Effector memory CD4-positive, alpha-beta T cell (primary cell): Measurements from ENCODE around the gene GRM8.
"Not testable (repeated sequence)": the region's sequence is repeated elsewhere in the genome, so short reads cannot be mapped to it uniquely, and the experiment has no call there.

Experiments used
- DNase-seq, 3 donors: peaks; one replicate each; pipeline ENCODE4 v3.0.0-alpha.2; 2020
- H3K27ac ChIP-seq: 2 replicates; pipeline ENCODE4 v1.7.0; 2013; ENCODE audit warnings: mild to moderate bottlenecking, low read length, moderate library complexity; ENCODE audit not compliant: insufficient read depth, poor library complexity, severe bottlenecking
- H3K27me3 ChIP-seq: replicated peaks from 2 replicates; pipeline ENCODE4 v1.7.0; 2013; ENCODE audit warnings: mild to moderate bottlenecking, low read length; ENCODE audit not compliant: insufficient read depth, control insufficient read depth, poor library complexity, severe bottlenecking
- H3K36me3 ChIP-seq: 2 replicates; pipeline ENCODE4 v1.7.0; 2013; ENCODE audit warnings: mild to moderate bottlenecking, low read length, moderate library complexity; ENCODE audit not compliant: control insufficient read depth, insufficient read depth
- H3K4me1 ChIP-seq: 2 replicates; pipeline ENCODE4 v1.7.0; 2013; ENCODE audit warnings: low read length, mild to moderate bottlenecking; ENCODE audit not compliant: control insufficient read depth, insufficient read depth, poor library complexity, severe bottlenecking
- H3K4me3 ChIP-seq: 2 replicates; pipeline ENCODE4 v1.7.0; 2013; ENCODE audit warnings: low read length, low read depth, mild to moderate bottlenecking; ENCODE audit not compliant: insufficient read depth, poor library complexity, severe bottlenecking
- H3K9me3 ChIP-seq: 2 replicates; pipeline ENCODE4 v1.7.0; 2013; ENCODE audit warnings: mild to moderate bottlenecking, low read length, moderate library complexity; ENCODE audit not compliant: control insufficient read depth

GRM8 gene

DNA sequence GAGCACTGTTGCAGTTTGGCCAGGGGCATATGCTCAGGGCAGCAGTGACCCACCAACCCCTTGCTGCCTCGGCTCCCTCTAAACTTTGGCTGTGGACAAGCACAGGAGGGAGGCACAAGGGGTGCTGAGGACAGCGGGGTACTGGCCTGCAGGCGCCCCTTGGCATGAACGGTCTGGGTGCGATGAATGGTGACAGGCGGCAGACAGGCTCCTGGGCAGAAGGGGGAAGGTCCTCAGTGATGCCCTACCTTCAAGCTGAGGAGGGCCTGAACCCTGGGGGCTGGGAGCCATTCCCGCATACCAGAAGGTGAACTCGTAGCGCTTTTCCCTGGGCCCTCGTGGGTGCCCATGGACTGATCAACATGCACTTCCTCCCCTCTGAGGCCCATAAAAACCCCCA lies 567.1 kb downstream of the GRM8 start:
- Histone ChIP-seq H3K36me3 (no peaks in the 10 kb centered on the region), H3K4me3 (no peak overlapping the region), H3K27ac (no peak overlapping the region), H3K9me3 (no peaks in the 10 kb centered on the region), H3K27me3 (no peaks in the 10 kb centered on the region), H3K4me1 (no peaks in the 10 kb centered on the region)
- no peak for DNase-seq

DNA sequence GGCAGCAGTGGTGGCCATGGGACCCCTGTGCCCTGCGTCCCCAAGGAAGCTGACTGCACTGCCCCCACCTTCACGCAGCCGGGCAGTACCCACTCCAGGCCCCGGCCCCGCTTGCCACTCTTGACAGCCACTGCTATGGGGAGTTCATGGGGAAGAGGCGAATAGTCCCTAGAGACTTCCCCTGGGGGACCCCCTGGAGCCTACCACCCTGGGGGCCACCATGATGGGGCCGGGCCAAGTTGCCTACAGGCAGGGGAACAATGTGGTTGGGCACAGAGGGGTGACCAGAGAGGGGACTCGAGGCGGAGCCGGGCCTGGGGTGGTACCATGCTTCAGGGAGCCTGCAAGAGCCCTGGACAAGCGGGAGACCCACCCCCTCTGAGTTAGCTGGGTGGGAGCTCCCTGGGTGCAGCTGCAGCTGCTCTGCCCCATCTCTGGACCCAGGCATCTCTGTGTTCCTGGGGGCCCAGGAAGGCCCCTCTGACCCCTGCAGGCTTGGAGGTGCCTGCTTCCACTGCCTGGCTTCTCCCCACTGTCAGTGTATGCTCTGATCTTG lies 567.6 kb downstream of the GRM8 start:
- DNase-seq = no peak
- Histone ChIP-seq H3K9me3 (no peaks in the 10 kb centered on the region), H3K27ac (no peak overlapping the region), H3K27me3 (no peaks in the 10 kb centered on the region), H3K4me3 (no peak overlapping the region), H3K36me3 (no peaks in the 10 kb centered on the region), H3K4me1 (no peaks in the 10 kb centered on the region)

DNA sequence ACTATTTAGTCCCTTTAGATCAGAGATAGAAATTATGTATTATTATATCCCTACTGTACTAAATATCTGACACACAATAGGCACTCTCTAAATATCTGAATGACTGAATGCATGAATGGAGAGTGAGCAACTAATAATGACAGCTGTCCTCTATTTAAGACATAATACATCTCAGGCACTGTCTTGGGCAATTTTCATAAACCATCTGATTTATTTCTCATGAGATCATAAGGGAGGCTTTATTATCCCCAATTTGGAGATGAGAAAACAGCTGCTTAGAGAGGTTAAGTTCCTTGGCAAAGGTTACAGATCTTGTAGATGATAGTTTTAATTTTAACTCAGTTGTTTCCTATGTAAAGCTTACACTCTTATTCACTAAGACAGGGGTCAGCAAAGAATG lies 570.6 kb downstream of the GRM8 start:
- DNase-seq = no peak

DNA sequence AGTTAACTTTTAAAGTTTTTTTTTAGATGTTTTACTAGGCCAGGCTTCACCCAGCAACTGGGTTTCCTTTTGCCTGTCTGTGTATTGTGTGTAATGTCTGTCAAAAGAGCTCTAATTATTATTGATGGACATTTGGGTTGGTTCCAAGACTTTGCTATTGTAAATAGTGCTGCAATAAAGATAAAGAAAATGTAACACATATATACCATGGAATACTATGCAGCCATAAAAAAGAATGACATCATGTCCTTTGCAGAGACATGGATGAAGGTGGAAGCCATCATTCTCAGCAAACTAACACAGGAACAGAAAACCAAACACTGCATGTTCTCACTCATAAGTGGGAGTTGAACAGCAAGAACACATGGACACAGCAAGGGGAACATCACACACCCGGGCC lies 584.0 kb downstream of the GRM8 start:
- not testable (repeated sequence) for H3K36me3 ChIP-seq, H3K27me3 ChIP-seq, H3K9me3 ChIP-seq, H3K4me1 ChIP-seq, H3K4me3 ChIP-seq, DNase-seq, H3K27ac ChIP-seq

More for the DNA sequence above, 570.6 kb downstream of the GRM8 start:
- Histone ChIP-seq H3K9me3 (no peaks in the 10 kb centered on the region), H3K27me3 (no peaks in the 10 kb centered on the region), H3K4me1 (no peaks in the 10 kb centered on the region), H3K27ac (no peak overlapping the region), H3K4me3 (no peak overlapping the region), H3K36me3 (no peaks in the 10 kb centered on the region)

DNA sequence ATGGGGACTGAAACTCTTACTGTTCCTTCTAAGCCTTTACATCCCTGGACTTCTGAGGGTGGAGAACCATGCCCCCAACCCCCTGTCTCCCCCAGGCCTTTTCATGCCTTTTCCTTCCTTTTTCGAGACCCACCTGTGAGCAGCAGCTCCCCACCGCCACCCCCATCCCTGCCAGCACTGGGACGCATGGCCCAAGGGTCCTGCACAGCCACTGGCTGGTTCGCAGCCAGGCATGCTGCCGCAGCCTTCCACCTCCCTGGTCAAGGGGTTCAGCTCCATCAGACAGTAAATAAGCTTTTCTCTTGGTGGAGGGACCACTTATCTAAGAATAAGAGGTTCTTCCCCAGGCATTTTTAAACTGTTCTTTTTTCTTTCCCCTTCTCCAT lies 584.4 kb downstream of the GRM8 start:
- H3K9me3 ChIP-seq = no peaks in the 10 kb centered on the region
- H3K27ac ChIP-seq = no peak overlapping the region
- H3K27me3 ChIP-seq = no peaks in the 10 kb centered on the region
- H3K36me3 ChIP-seq = no peaks in the 10 kb centered on the region
- no peaks in the 10 kb centered on the region for H3K4me1 ChIP-seq
- no peak overlapping the region for H3K4me3 ChIP-seq
- no peak for DNase-seq

DNA sequence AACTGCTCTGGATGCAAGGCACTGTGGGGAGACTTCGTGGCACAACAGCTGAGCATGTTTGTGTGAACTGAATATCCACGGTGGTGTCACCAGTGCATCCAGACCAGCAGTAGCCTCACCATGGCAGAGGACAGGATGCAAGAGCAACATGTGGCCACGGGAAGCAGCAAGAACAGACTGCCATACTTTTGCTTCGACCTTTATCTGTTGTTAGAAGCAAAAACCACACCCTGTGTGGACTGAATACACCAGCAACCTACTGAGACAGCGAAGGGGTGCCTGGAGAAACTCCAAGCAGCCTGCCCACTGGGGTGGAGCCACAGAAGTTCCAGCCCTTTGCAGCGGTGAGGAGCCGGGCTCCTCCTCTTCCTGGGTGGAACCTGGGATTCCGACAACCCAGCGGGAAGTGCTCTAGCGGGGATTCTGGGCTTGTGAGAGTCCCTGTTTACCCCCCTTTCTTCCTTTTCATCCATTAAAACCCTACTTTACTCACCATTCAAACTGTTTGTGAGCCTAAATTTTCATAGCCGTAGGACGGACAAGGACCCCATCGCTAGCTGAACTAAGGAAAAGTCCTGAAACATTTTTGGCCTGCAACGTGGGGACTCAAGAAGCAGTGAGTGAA lies 584.9 kb downstream of the GRM8 start:
- Histone ChIP-seq H3K4me3 (no peak overlapping the region), H3K36me3 (no peaks in the 10 kb centered on the region), H3K27me3 (no peaks in the 10 kb centered on the region), H3K27ac (no peak overlapping the region), H3K9me3 (no peaks in the 10 kb centered on the region), H3K4me1 (no peaks in the 10 kb centered on the region)
- DNase-seq = no peak

DNA sequence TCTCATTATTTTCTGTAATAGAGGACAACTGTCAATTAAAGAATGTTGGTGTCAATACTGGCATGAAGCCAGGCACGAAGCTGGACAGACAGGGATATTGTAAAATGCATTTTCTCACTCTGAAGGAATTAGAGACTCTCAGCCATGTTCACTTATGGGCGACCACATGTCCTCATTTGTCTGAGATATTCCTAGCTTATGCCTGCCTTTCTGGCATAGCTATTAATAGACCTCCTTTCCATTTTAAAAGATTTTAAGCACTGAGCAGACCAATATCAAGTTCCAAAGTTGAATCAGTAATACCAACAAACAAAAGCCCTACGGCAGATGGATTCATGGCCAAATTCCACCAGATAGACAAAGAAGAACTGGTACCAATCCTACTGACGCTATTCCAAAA lies 589.9 kb downstream of the GRM8 start:
- no peaks in the 10 kb centered on the region for H3K9me3 ChIP-seq
- H3K4me1 ChIP-seq = no peaks in the 10 kb centered on the region
- no peaks in the 10 kb centered on the region for H3K27me3 ChIP-seq
- H3K27ac ChIP-seq = no peak overlapping the region
- no peak overlapping the region for H3K4me3 ChIP-seq
- DNase-seq = no peak
- H3K36me3 ChIP-seq = no peaks in the 10 kb centered on the region

DNA sequence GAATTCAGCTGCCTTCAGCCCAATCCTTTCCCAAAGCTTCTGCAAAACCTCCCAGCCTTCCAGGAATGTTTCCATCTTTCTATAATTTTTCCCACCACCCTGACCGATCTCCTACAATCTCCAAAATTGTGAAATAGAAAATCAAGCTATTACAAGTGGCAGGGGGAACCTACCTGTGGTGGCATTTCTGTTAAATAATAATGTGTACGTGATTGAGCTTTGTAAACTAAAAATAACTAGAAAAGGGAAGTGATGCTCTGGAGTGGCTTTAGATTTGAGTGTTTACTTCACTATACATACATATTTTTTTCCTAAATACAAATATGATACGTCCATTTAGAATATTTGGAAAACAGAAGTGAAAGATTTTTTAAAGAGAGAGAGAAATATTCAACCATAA lies 593.6 kb downstream of the GRM8 start:
- Histone ChIP-seq H3K36me3 (no peaks in the 10 kb centered on the region), H3K4me3 (no peak overlapping the region), H3K4me1 (no peaks in the 10 kb centered on the region), H3K27me3 (no peaks in the 10 kb centered on the region), H3K27ac (no peak overlapping the region), H3K9me3 (no peaks in the 10 kb centered on the region)
- no peak for DNase-seq

DNA sequence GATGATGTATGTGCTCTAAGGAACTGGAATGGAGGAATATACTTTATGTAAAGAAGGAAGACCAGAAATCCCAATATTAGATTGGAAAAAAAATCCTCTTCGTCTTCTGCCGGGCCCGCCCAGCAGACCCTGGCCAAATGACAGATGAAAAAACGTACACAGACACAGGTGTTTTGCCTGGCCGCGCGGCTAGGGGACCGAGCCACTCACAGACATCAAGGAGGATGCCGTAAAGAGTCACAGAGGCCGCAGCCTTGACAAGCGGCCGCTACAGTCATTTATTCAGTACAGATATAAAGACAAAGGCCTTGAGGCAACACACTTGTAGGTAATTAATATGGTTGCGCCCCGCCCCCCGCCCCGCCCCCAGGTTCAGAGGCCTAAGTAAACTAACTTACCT lies 594.1 kb downstream of the GRM8 start:
- H3K9me3 ChIP-seq = no peaks in the 10 kb centered on the region
- no peaks in the 10 kb centered on the region for H3K27me3 ChIP-seq
- H3K4me1 ChIP-seq = no peaks in the 10 kb centered on the region
- H3K36me3 ChIP-seq = no peaks in the 10 kb centered on the region
- no peak overlapping the region for H3K27ac ChIP-seq
- DNase-seq = no peak
- H3K4me3 ChIP-seq = no peak overlapping the region

DNA sequence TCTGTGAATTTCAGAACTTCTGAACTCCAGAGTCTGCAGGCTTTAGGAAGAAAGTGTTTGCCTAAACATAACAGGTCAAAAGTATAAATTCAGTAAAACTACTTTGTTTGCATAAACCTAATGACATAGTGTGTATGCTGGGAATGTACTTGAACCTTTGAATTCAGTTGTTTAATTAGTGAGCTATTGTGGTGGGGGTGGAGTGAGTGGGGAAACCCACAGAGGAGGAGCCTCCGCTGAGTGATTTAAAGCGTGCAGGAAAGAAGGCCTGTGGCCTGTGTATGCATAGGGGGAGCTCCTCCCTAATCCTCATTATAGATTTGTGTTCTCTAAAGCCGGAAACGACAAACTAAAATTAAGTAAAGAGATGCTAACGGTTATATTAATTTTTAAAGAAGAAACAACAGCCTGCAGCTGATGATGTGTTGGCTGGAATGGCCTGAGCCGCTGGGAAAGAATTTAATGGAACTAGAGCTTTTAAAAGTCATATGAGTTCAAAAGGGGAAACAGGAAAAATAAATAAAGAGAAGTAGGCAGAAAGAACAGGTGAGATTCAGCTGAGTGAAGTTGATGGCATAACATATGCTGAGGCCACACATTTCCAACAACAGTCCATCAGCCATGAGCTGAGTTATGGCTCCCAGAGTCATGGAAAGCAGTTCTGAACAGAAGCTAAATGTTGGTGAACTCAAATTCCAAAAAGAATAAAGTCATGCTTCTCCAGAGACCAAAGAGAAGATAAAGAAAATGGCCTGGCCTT lies 595.0 kb downstream of the GRM8 start:
- Histone ChIP-seq H3K4me3 (no peak overlapping the region), H3K9me3 (no peaks in the 10 kb centered on the region), H3K27ac (no peak overlapping the region), H3K27me3 (no peaks in the 10 kb centered on the region), H3K36me3 (no peaks in the 10 kb centered on the region), H3K4me1 (no peaks in the 10 kb centered on the region)
- DNase-seq = no peak
